Retinal pigment epithelial cell (primary cell): ENCODE results near the gene CCDC195.

Experiments
- DNase-seq: peaks from one replicate; pipeline ENCODE4 v3.0.0-alpha.2; 2010; ENCODE audit warnings: low read depth
- H3K4me3 ChIP-seq: 2 replicates; pipeline ENCODE4 v1.5.1; 2011; ENCODE audit warnings: mild to moderate bottlenecking, low read length, control low read depth, moderate library complexity
- TF ChIP-seq, protein P1 (sequence below): conservative IDR thresholded peaks from 2 replicates; pipeline ENCODE4 v1.5.1; 2011; ENCODE audit warnings: low read depth, low read length, control low read depth, inconsistent platforms

CCDC195 gene

DNA sequence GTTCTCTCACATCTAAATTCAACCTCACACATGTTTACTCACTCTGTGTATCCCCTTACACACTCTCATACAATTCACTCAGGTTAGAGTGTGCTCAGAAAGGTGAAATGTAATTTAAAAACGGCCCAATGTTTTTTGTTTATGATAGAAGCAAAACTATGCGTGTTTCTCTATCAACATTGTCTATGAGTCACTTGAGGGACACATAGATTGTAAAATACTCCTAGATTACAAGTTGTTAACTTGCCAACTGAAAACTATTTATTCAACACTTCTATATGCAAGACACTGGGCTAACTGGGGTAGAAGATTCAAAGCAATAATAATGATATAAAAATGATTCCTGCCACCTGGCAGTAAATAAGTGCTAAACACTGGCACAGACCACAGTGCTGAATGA, 24.6 kb downstream of the CCDC195 start:
- no peak for DNase-seq
- H3K4me3 ChIP-seq, result no peak overlapping the region
- TF ChIP-seq, protein P1, sequence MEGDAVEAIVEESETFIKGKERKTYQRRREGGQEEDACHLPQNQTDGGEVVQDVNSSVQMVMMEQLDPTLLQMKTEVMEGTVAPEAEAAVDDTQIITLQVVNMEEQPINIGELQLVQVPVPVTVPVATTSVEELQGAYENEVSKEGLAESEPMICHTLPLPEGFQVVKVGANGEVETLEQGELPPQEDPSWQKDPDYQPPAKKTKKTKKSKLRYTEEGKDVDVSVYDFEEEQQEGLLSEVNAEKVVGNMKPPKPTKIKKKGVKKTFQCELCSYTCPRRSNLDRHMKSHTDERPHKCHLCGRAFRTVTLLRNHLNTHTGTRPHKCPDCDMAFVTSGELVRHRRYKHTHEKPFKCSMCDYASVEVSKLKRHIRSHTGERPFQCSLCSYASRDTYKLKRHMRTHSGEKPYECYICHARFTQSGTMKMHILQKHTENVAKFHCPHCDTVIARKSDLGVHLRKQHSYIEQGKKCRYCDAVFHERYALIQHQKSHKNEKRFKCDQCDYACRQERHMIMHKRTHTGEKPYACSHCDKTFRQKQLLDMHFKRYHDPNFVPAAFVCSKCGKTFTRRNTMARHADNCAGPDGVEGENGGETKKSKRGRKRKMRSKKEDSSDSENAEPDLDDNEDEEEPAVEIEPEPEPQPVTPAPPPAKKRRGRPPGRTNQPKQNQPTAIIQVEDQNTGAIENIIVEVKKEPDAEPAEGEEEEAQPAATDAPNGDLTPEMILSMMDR, result no peak

- DNase-seq, result no peak
- TF ChIP-seq, protein P1, result no peak
- H3K4me3 ChIP-seq, result no peak overlapping the region
These were observed 25.3 kb downstream of the CCDC195 start for GRCh38 chr2:224690868-224691267.

DNA sequence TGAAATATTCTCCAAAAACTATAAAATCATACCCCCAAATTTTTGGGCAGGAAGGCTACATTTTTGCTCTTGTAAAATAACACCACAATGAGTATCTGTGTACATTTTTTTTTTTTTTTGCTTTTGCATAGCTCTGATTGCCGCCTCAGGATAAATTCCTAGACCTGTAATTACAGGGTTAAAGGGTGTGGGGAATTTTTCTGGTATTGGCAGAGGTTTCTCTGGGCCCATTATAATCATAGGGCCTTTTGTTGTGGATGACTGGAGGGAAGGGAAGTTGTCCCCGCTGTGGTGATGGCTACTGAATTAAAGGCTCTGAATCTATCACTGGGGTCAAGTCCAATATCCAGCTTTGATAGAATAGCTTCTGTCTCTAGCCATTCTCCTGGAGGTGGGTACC, 26.6 kb downstream of the CCDC195 start:
- TF ChIP-seq, protein P1, result no peak
- DNase-seq, result no peak
- H3K4me3 ChIP-seq, result no peak overlapping the region

DNA sequence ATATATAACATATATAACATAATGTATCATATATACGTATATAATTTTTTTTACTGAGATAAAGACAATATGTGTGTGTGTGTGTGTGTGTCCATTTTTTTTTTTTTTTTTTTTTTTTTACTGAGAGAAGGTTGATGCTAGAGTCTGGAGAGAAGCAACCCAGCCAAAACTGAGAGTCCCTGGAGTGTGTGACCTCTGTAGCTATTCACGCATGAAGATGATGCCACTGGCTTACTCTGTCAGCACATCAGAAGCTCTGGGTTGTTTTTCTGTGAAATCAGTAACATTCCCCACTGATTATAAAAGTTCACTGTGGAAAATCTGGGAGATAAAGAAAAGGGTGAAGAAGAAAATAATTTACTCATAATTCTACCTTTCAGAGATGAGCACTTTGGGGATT, 27.2 kb downstream of the CCDC195 start:
- no peak for DNase-seq
- TF ChIP-seq, protein P1, result no peak
- H3K4me3 ChIP-seq, result no peak overlapping the region

DNA sequence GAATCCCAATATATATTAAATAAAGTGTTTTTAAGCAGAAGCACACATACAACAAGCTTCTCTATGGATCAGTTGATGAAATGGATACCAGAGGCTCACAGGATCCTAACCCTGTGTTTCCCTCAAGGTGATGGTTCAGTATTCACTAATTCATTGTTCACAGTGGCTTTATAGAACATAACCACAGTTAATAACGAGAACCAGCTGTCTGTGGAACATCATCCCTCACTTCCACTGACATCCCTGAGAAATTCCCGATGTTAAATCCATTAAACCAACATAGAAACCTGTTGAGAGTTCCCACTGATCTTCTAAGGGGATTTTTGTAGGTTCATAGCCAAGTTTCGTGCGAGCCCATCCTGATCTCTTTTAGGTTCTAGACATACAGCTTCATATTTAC, 29.0 kb downstream of the CCDC195 start:
- TF ChIP-seq, protein P1, result no peak
- H3K4me3 ChIP-seq, result no peak overlapping the region
- DNase-seq, result no peak

GRCh38 chr2:224685121-224685520, 31.0 kb downstream of the CCDC195 start:
- TF ChIP-seq, protein P1, result no peak
- H3K4me3 ChIP-seq, result no peak overlapping the region
- no peak for DNase-seq

DNA sequence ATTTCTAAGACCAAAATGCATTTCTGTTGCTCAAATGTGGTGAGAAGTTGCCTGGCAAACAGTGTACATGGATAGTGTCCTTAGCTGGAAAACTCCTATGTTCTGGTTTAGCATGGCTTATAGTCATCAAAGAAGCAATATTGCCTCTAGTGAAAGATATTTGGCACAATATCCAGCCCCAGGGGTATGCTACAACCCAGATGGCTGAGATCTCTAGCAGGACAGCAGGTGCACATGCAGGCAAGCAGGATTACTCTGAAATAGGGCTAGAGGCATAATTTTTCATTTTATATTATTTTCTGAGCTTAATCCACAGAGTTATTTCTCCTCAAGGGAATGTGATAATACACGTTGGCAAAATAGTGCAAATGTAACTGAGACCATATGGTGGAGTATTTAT, 34.0 kb downstream of the CCDC195 start:
- no peak overlapping the region for H3K4me3 ChIP-seq
- no peak for DNase-seq
- TF ChIP-seq, protein P1, result no peak
